Kidney tubule cell (primary cell): Measurements from ENCODE around the gene MYOC.
"Not testable (repeated sequence)": the region's sequence is repeated elsewhere in the genome, so short reads cannot be mapped to it uniquely, and the experiment has no call there.

Experiments used
- DNase-seq: peaks from one replicate; pipeline ENCODE4 v3.0.0-alpha.2; 2018; ENCODE audit warnings: low spot score

Gene MYOC

GRCh38 chr1:171652234-171652822, at the start of gene MYOC:
Gene MYOC (minus strand): TSS chr1:171652688. CDS start chr1:171652611, 77 bp downstream.
- DNase-seq = no peak

GRCh38 chr1:171699531-171699930, 47.0 kb upstream of the MYOC start:
- DNase-seq = peak; percentile 4

GRCh38 chr1:171695772-171696171, 43.3 kb upstream of the MYOC start:
- DNase-seq = not testable (repeated sequence)

GRCh38 chr1:171693541-171693940, 41.1 kb upstream of the MYOC start:
- DNase-seq = not testable (repeated sequence)

GRCh38 chr1:171683870-171684269, 31.4 kb upstream of the MYOC start:
- no peak for DNase-seq

GRCh38 chr1:171680339-171680738, 27.9 kb upstream of the MYOC start:
- no peak for DNase-seq

- no peak for DNase-seq
These were observed 24.3 kb upstream of the MYOC start for GRCh38 chr1:171676823-171677222.

GRCh38 chr1:171674431-171675405, 22.2 kb upstream of the MYOC start:
- no peak for DNase-seq

- DNase-seq = no peak
These were observed 18.3 kb upstream of the MYOC start for GRCh38 chr1:171670739-171671138.

GRCh38 chr1:171668372-171668771, 15.9 kb upstream of the MYOC start:
- no peak for DNase-seq

- DNase-seq = no peak
These were observed 13.8 kb upstream of the MYOC start for GRCh38 chr1:171666114-171666769.

GRCh38 chr1:171664976-171665375, 12.5 kb upstream of the MYOC start:
- DNase-seq = no peak

- no peak for DNase-seq
These were observed 11.5 kb upstream of the MYOC start for GRCh38 chr1:171663854-171664575.

GRCh38 chr1:171663036-171663853, 10.8 kb upstream of the MYOC start:
- no peak for DNase-seq

GRCh38 chr1:171661076-171661650, 8.7 kb upstream of the MYOC start:
- no peak for DNase-seq

- not testable (repeated sequence) for DNase-seq
These were observed 3.7 kb upstream of the MYOC start for GRCh38 chr1:171656206-171656605.

- no peak for DNase-seq
These were observed 3.2 kb upstream of the MYOC start for GRCh38 chr1:171655746-171656116.

- peak; percentile 20 for DNase-seq
These were observed 2.7 kb upstream of the MYOC start for GRCh38 chr1:171654942-171655745.

- DNase-seq = peak; percentile 58
These were observed 1.9 kb upstream of the MYOC start for GRCh38 chr1:171654201-171654941.
